Ureter (tissue), 1 donor: ENCODE measurements around the gene CHST8. TPM values are rescaled to one million over a fixed set of nuclear protein-coding genes. Genes with fewer than 3 reads are reported as not detected.
"Not testable (repeated sequence)": the region's sequence is repeated elsewhere in the genome, so short reads cannot be mapped to it uniquely, and the experiment has no call there.

Experiments
- DNase-seq: peaks from one replicate; pipeline ENCODE4 v3.0.0-alpha.2; 2020; ENCODE audit warnings: low spot score
- total RNA-seq: library from RNA; stranded (reverse); gene quantifications from one replicate; pipeline ENCODE4 v1.2.4, GENCODE V29; 2023
- donor health status: DM: yes; HTN: yes; CAD: no.

Gene CHST8
- total RNA-seq, 1 donor from 2014 or later = 0.89 TPM

DNA sequence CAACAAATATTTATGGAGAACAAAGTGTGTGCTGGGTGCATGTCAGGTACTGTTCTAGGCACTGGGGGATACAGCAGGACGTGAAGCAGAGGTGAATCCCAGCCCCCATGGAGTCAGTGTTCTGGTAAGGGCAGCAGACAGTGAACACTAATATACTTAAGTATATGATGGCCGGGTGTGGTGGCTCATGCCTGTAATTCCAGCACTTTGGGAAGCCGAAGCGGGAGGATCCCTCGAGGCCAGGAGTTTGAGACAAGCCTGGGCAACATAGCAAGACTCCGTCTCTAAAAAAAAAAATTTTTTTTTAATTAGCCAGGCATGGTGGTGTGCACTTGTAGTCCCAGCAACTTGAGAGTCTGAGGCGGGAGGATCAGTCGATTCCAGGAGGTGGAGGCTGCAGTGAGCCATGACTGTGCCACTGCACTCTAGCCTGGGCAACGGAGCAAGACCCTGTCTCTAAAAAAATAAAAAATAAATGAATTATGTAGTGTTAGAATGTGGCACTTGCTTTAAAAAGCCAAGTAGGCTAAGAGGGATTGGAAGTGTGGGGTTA, 22.6 kb downstream of the CHST8 start:
- no peak for DNase-seq

DNA sequence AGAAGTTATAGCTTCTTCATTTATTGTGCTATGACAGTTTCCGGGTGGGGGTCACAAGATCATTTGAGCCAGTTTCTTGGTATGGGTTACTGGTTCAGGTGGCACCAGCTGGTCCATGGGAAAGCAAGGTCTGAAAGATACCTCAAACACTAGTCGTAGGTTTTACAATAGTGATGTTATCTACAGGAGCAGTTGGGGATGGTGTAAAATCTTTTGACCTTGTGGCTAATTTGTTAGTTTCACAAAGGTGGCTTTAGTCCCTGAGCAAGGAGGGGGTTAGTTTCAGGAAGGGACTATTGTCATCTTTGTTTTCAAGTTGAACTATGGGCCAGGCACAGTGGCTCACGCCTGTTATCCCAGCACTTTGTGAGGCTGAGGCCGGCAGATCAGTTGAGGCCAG, 24.6 kb downstream of the CHST8 start:
- no peak for DNase-seq

DNA sequence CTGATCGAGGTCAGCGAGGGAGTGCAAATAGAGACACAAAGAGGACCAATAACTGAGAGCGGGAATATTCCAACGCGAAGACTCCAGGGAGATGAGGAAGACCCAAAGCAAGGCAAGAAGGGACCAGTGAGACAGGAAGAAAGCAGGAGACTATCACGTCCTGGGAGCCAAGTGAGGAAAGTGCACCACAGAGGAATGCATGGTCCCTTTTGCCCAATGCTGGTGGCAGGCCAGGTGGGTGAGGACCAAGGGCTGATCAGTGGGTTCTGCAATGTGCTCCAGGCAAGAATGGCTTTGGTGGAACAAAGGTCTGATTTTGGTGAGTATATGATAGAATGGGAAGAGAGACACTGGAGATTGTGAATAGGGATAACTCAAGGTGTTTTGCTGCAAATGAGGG, 25.4 kb downstream of the CHST8 start:
- DNase-seq = no peak

DNA sequence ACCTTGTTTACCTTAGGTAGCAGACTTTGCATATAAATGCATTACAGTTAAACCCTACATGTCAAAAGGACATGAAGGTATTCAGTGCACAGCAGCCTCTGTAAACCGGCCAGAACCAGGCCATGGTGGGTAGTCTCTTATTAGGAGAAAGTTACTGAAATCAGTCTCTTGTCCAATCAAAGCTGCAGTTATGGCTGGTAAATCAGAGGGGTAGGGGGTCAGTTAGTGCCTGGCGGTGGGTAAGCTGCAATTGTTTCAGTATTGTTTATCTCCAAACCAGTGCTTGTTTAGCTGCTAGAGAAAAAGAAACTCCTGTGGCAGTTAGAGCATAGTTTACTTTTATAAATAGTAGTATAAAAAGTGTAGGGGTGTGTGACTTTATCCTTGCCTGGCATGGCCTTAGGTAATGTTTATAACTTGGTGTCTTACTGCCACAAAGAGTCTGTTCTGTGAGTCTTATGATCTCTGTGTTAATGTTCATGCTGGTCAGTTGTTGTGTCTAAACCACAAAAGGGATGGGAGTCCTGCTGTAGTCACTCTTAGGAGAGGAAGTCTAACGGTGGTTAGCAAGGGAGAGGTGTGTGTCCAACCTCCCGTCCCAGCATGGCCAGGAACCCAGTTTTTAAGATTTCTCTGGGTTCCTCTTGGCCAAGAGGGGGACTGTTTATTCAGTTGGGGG, 28.0 kb downstream of the CHST8 start:
- DNase-seq = no peak

DNA sequence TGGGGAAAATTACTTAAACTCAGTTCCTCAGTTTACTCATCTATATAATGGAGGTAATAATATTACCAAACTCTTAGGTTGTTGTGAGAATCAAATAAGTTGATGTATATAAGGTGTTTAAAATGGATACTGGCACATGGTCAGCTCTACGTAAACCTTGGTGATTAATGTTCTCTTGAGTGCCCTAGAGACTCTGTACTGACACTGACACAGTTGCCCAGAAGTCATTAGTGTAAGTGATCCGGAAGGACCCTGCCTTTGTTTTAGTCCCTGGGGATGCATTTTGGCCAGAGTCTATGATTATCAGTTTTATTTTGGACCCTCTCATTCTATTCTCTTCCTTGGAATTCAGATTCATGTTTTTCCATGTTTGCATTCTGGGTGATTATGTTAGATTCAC, 31.9 kb downstream of the CHST8 start:
- no peak for DNase-seq

DNA sequence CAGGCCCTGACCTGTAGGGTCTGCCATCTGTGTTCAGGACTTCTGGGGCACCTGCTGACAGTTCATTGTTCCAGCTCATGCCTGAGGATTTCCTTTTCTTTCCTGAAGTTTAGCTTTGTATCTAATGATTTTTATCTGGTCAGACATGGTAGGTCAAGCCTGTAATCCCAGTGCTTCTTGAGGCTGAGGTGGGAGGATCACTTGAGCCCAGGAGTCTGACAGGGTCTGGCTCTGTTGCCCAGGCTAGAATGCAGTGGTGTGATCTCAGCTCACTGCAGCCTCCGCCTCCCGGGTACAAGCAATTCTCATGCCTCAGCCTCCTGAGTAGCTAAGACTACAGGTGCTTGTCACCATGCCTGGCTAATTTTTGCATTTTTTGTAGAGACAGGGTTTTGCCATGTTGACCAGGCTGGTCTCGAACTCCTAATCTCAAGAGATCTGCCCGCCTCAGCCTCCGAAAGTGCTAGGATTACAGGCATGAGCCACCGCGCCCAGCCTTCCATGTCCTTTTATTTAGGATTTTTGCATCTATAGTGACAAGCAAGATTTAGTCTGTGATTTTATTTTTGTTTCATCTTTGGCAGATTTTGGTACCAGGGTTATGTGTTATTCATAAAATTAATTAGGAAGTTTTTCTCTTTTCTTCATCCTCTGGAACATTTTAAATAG, 33.2 kb downstream of the CHST8 start:
- DNase-seq = no peak

DNA sequence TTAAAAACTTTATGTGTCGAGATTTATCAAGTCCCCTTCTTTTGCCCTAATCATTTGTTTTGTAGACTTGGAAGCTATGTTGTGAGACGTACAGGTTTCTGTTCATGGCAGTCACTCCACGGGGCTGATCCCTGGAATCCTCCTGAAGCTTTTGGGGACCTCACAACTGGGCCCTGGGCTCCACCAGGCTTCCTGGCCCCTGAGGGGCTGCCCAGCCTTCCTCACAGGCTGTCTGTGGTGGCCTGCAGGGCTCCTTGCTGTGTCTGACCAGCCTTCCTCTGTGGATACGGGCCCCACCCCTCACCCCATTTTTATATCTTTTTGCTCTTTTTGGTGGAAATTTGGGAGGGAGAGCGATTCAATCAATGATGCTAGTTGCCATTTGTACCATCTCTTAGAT, 38.1 kb downstream of the CHST8 start:
- DNase-seq = no peak

DNA sequence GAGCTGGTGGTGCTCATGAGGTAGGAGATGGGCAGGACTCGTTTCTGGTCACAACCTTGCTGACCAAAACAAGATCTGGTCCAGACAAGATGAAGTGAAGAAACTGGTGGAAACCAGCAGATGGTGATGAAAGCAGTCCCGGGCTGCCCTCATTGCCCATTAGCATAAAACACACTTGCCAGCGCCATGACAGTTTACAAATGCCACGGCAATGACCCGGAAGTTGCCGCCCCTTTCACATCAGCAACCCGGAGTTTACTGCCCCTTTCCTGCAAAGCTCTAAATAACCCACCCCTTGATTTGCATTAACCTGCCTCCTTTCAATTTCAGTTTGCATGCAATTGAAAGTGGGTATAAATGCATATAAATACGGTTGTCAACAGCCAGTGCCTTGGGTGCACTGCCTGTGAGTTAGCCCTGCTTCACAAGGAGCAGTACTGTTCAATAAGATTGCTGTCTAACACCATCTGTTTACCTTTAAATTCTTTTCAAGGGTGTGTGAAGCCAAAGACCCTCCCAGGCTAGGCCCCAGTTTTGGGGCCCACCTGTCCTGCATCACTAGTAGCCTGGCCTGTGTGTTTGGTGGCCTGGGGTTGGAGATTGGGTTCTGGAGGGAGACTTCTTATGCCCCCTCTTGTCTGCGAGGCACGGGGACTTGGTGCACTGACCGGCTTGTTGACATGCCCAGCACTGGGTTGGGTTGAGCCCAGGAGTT, 38.8 kb downstream of the CHST8 start:
- DNase-seq = no peak

DNA sequence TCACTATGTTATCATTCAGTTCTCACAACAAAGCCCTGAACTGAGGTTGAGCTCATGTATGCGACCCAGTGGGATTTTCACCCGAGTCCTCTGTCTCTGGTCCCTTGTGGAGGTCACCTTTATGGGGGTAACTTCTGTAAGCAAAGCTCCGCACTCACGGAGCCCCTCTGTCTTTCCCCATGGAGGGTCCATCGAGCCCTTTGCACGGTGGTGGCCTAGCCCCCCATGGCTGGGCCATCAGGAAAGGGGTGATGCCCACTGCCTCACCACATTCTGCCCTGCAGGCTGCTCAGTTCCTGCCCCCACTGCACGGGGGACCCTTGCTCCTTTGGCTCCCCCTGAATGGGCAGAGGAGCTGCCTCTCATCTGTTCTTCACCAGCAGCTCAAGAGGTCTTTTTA, 39.6 kb downstream of the CHST8 start:
- no peak for DNase-seq

DNA sequence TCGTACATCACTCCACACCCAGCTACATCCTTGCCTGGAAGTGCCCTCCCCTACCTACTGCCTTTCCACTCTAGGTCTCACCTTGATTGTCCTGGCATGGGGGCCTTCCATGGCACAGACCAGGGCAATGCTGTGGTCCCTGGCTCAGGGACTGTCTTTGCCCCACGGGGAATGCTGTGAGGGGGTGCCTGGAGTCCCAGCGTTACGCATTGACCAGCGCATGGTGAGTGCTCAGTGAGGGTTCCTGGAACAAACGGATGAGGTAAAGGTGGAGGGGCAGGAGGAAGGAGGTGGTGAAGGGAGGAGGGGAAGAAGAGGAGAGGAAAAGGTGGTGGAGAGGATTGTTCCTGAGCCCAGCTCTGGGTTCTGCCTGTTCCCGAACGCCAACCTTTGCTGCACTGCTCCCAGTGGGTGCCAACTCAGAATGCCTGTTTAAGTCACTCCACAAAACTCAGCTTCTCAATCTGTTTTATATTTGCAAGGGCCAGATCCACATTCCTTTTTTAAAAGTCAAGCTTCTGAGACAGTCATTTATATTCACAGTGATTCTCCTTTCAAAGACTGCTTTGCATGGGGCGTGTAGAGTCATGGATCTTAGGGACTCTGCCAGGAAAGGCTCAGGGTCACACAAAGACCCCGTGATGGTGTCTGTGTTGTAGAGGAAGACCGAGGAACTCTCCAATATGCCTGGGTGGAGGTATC, 40.8 kb downstream of the CHST8 start:
- DNase-seq = no peak

DNA sequence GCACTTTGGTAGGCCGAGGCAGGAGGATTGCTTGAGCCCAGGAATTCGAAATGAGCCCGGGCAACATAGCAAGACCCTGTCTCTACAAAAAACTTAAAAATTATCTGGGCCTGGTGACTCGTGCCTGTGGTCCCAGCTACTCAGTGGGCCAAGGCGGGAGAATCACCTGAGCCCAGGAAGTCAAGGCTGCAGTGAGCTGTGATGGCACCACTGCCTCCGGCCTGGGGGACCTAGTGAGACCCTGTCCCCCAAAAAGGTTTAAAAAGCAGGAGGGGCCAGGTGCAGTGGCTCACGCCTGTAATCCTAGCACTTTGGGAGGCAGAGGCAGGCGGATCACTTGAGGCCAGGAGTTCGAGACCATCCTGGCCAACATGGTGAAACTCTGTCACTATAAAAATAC, 41.6 kb downstream of the CHST8 start:
- DNase-seq = not testable (repeated sequence)

DNA sequence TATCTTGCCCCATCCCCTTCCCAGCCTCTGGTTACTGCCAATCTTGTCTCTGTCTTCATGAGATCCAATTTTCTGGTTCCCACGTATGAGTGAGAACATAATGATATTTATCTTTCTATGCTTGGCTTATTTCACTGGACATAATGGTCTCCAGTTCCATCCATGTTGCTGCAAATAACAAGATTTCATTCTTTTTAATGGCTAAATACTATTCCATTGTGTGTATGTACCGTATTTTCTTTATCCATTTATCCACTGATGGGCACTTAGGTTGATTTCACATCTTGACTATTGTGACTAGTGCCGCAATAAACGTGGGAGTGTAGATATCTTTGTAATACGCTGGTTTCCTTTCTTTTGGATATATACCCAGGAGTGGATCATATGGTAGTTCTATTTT, 43.0 kb downstream of the CHST8 start:
- DNase-seq = no peak

DNA sequence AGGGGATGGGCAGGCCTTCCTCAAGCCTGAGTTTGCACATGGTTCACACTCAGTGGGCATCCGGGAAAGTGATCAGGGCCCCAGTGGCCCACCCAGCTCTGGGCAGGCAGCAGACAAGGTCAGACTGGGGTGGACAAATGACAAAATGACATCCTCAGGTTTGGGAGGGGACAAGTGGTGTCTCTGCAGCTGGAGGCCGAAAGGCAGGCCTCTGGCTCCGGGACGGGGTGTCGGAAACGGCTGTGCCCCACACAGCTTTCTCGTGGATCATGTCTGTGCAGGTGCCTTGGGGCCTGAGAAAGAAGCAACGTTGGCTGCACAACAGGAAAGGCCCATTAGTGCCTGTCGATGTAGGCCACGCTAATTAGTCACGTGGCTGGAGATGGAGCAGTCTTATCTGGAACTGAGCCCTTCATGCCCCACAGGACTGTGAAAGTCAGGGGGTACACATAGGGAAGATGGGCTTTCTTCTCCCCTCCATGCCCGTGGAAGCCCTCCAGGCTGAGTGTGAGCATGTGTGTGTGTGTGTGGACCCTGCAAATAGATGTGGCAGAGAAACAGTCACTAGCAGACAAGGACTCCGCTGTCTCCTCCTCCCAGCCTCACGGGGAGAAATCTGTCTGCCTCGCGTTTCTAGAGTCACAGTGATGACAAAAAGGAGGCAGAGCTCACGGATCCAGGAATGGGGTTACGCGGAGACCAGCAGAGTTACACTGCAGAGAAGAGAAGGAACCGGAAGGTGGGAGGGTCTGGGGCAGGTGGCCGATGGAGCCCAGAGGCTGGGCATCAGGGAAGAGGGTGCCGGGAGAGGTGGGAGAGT, 44.2 kb downstream of the CHST8 start:
- no peak for DNase-seq

DNA sequence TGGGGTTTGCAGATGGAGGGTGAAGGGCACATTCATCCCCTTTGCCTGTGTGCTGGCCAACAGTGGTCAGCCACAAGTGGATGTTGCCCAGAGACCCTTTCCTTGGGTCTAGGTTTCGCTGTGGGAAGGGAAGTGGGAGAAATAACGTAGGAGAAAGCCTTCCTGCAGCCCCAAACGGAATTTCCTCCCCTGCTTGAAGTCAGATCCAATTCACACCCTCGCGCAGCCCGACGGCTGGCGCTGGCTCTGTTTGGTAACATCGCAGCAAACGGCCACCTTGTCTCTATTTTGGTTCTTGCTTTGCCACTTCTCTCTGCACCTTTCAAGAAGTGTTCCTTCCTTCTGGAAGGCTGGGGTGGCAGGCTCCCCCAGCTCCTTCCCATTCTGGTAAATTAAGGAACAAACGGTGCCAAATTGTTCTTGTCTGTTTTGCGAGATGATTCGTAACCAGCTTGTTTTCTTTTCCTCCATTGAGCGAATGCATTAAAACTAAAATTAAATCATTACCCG, 45.4 kb downstream of the CHST8 start:
- no peak for DNase-seq

DNA sequence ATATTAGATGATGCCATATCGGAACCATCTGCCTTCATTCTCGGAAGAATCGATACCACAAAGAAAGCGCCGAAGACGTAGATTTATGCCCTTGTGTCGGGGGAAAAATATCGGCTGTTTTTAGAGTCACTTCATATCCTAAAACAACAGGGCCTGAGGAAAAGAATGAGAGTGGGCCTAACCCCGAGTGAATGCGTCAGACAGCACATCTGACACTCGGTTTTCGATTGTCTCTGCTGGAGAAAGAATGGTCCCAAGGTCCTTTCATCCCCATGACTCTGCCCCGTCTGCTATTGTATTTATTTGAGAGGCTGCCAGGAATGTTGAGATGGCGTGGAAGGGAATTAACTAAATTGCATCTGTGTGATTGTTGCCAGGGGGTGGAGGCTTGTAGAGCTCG, 46.1 kb downstream of the CHST8 start:
- no peak for DNase-seq

DNA sequence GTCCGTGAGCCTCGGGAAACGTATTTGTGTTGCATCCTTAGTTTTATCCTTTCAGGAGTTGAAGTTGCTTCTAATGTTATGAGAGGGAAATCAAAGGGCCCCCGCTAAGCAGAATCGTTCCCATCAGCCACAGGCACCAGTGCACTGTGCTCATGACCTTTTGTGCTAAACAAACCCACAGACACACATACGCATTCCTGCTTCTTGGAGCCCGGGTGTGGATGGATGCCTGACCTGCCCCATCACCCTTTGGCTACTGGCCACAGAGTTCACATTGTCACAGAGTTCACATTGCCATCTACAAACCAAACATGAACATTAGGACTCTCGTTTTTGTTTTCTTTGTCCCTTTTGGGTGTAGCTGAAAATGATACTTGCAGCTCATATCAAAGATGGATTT, 47.2 kb downstream of the CHST8 start:
- DNase-seq = no peak

DNA sequence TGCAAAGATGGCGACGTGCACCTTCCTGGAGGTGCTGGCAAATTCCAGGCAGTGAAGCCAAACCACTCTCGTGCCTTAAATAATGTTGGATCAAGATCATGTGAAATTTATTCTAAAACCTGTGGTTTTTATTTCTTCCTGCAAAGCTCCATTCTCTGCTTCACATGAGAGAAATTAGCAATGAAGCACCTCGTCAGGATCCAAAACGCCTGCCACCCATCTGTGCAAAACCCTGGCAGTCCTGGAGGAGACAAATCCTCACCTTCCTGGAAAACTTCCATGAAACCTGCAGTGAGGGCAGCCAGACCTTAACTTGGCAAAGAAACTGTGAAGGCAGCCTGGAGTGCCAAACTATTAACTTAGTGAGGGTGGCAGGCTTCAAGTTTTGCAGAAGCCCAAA, 47.6 kb downstream of the CHST8 start:
- no peak for DNase-seq

DNA sequence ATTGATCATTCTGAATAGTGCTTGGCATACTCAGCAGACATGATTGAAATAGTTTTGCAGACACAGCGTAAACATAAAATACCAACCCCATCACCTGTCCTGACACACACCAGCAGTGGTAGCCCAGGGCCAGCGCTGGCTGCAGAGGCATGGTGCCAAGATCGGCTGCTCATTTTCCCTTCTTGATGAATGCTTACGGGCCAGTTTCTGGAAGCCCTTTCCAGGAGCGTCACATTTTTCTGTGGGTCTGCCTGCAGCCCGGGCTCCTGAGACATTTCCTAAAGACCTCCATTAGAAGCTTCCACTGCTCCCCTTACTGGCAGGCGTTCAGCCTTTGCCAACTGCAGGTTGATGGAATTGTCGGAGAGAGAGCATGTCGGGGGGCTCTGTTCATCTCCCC, 48.6 kb downstream of the CHST8 start:
- DNase-seq = no peak

DNA sequence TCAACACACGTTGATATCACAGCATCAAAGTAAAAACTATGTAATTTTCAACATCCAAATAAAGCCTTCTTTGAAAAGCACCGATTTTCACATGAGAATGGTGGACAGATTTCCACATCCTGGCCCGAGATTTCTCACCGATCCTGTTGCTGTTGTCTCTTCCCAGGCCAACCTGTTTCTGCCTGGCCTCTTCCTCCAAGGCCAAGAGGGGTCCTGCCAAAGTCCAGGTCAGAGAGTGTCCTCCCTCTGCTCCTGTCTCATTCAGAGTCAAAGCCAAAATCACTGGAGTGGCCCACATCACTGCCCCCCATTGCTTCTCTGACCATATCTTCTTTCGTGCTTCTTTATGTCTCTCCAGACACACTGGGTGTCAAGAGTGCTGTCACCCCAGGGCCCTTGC, 49.5 kb downstream of the CHST8 start:
- DNase-seq = no peak

DNA sequence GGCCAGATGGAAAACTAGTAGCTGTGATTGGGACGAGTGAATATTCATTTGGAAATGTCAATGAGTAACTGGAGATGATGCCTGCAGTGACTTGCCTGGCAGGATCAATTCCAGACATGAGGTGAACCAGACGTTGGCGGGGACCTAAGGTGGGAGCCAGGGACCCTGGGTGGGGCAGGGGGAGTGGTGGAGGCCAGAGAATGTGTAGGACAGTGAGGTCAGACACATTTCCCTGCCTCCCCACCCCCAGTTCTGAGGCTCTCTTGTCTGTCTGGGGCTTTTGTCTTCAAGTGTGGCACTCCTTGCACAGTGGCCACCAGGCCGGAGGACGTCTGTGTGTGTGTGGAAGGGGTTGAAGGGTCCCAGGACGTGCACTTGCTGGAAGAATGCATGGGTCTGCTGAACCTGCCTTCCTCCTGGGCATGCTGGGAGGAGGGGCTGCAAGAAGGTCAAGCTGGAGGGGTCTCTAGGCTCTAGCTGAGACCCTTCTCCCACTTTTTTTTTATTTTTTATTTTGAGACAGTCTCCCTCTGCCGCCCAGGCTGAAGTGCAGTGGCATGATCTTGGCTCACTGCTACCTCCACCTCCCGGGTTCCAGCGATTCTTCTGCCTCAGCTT, 51.6 kb downstream of the CHST8 start:
- DNase-seq = no peak
